ENCODE results near the gene WNT11.

The WNT11 gene

DNA sequence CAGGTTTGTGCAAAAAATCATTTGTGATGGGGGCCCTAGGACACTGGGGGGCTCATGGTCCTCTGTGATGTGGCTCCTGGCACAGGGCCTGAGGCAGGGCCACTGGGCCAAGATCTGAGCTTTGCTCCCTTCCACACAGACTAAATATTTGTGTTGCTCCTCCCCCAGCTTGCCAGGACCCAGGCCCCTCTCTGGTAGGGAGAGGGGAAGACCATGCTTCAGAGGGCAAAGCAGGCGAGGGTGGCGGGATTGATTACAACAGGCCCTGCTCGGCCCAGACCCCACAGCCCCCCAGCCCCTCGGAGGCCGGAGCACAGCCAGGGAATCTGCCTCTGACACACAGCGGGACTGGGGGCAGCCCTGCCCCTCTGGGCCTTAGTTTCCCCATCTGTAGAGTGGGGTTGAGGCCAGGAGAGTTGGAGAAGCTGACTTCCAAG, 29.0 kb downstream of the WNT11 start:
- Mint-ChIP-seq H3K4me3 (no peak overlapping the region), H3K27me3 (ENCODE audit: low read depth) (peaks cover 20% of the 10 kb centered on the region), H3K27ac (no peak overlapping the region), H3K4me1 (peaks cover 17% of the 10 kb centered on the region), H3K36me3 (ENCODE audit: low read depth) (no peaks in the 10 kb centered on the region), H3K9me3 (no peaks in the 10 kb centered on the region)
- TF ChIP-seq, protein P1, sequence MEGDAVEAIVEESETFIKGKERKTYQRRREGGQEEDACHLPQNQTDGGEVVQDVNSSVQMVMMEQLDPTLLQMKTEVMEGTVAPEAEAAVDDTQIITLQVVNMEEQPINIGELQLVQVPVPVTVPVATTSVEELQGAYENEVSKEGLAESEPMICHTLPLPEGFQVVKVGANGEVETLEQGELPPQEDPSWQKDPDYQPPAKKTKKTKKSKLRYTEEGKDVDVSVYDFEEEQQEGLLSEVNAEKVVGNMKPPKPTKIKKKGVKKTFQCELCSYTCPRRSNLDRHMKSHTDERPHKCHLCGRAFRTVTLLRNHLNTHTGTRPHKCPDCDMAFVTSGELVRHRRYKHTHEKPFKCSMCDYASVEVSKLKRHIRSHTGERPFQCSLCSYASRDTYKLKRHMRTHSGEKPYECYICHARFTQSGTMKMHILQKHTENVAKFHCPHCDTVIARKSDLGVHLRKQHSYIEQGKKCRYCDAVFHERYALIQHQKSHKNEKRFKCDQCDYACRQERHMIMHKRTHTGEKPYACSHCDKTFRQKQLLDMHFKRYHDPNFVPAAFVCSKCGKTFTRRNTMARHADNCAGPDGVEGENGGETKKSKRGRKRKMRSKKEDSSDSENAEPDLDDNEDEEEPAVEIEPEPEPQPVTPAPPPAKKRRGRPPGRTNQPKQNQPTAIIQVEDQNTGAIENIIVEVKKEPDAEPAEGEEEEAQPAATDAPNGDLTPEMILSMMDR (IDR thresholded peaks at IDR 0.05; ENCODE audit: unreplicated experiment in 3 of 3), result no peak

DNA sequence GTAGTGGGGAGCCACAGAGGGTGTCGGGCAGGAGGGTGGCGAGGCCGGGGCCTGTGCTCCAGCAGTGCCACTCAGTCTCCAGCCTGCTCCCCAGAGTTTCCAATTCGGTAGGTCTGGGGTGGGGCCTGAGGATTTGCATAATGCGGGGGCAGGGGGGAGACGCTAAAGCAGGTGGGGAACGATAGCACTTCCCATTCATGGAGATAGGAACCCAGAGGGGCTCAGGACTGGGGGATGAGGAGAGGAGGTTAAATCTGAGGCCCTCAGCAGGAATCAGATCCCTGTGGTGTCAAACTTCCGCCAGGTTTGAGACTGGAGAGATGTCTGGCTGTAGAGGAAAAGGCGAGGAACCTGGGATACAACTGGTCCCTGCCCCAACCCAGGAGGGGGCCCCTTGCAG, 29.8 kb downstream of the WNT11 start:
- peaks cover 19% of the 10 kb centered on the region for H3K27me3 Mint-ChIP-seq (ENCODE audit: low read depth)
- peak overlapping the region; percentile 95 to 98 (median 95) for H3K27ac Mint-ChIP-seq
- H3K4me3 Mint-ChIP-seq, result no peak overlapping the region
- no peaks in the 10 kb centered on the region for H3K36me3 Mint-ChIP-seq (ENCODE audit: low read depth)
- no peaks in the 10 kb centered on the region for H3K9me3 Mint-ChIP-seq
- H3K4me1 Mint-ChIP-seq, result peaks cover 17% of the 10 kb centered on the region
- TF ChIP-seq, protein P1 (IDR thresholded peaks at IDR 0.05; ENCODE audit: unreplicated experiment in 3 of 3), result no peak

DNA sequence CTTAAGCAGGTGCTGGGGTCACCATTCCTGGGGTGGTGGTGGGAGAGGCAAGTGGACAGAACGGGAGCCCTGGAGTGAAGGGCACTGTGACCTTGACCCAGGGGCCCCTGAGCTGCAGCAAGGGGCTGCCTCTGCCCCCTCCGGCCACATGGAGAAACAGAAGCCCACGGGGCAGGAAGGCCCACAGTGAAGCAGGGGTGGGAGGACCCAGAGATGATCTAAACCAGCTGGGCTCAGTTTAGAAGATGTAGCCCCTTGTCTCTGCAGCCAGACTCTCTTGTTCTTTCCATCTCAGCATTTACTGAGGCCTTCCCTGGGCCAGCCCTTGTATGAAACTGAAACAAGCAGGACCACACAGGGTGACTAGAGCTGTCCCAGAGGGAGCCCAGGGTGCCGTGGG, 30.5 kb downstream of the WNT11 start:
- peaks cover 16% of the 10 kb centered on the region for H3K27me3 Mint-ChIP-seq (ENCODE audit: low read depth)
- H3K36me3 Mint-ChIP-seq (ENCODE audit: low read depth), result no peaks in the 10 kb centered on the region
- H3K27ac Mint-ChIP-seq, result peak overlapping the region; percentile 95 to 98 (median 95)
- peak overlapping the region in 1 of 3 experiments; percentile 40 for H3K4me3 Mint-ChIP-seq
- TF ChIP-seq, protein P1 (IDR thresholded peaks at IDR 0.05; ENCODE audit: unreplicated experiment in 3 of 3), result no peak
- H3K9me3 Mint-ChIP-seq, result no peaks in the 10 kb centered on the region
- H3K4me1 Mint-ChIP-seq, result peaks cover 17% of the 10 kb centered on the region

DNA sequence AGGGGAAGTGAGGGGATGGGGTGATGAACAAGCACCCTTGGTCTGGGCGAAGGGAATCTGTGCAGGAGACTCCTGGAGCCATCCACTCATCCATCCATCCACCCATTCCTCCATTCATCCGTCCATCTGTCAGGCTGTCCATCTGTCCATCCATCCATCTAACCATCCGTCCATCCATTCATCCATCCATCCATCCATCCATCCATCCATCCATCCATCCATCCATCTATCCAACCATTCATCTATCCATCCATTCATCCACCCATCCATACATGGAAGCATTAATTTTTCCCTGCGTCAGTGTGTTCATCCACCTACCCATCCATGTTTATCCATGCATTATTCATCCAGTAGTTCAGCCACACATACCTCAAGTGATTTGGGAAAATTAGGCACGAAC, 32.0 kb downstream of the WNT11 start:
- Mint-ChIP-seq H3K4me1 (peaks cover 17% of the 10 kb centered on the region), H3K9me3 (no peaks in the 10 kb centered on the region), H3K27me3 (ENCODE audit: low read depth) (peaks cover 16% of the 10 kb centered on the region), H3K36me3 (ENCODE audit: low read depth) (no peaks in the 10 kb centered on the region), H3K27ac (peak overlapping the region; percentile 0 to 62 (median 11)), H3K4me3 (no peak overlapping the region)
- TF ChIP-seq, protein P1 (IDR thresholded peaks at IDR 0.05; ENCODE audit: unreplicated experiment in 3 of 3), result no peak

DNA sequence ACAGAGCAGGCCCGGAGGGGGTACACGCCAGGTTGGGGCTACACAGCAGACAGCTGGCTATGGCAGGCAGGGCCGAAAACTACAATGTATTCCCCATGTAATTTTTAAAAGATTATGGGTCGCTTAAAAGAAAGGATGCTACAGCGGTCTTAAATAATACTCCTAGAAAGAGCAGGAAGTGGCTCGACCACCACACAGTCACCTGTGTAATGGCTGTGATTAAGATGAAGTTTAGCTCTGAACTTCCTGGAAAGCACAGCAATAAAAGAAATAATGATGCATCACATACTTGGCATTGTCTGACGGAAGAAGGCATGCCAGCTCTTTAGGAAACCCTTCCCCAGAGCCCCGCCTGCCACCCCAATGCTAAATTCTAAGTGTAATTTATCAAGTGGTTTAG, 32.6 kb downstream of the WNT11 start:
- no peak overlapping the region for H3K4me3 Mint-ChIP-seq
- peaks cover 16% of the 10 kb centered on the region for H3K27me3 Mint-ChIP-seq (ENCODE audit: low read depth)
- no peaks in the 10 kb centered on the region for H3K9me3 Mint-ChIP-seq
- TF ChIP-seq, protein P1 (IDR thresholded peaks at IDR 0.05; ENCODE audit: unreplicated experiment in 3 of 3), result no peak
- peak overlapping the region; percentile 0 to 62 (median 11) for H3K27ac Mint-ChIP-seq
- H3K4me1 Mint-ChIP-seq, result peaks cover 19% of the 10 kb centered on the region
- no peaks in the 10 kb centered on the region for H3K36me3 Mint-ChIP-seq (ENCODE audit: low read depth)

DNA sequence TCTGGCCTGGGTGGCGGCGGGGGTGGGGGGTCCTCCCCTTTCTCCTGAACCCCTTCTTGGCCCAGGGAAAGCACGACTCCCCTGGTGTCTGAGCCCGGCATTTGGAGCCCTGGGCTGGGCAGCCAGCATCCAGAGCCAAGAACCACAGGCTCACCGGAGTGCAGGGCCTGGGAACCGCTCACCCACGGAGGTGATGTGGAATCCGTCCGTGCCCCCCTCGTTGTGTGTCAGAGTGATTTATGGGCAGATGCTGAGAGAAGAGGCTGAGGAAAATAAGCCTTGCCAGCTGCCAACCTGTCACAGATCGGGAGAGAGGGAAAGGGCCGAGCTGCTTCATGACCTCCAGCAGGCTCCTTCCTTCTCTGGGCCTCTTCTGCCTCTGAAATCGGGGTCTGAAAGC, 33.7 kb downstream of the WNT11 start:
- H3K27me3 Mint-ChIP-seq (ENCODE audit: low read depth), result peaks cover 21% of the 10 kb centered on the region
- H3K9me3 Mint-ChIP-seq, result no peaks in the 10 kb centered on the region
- TF ChIP-seq, protein P1 (IDR thresholded peaks at IDR 0.05; ENCODE audit: unreplicated experiment in 3 of 3), result no peak
- peaks cover 24% of the 10 kb centered on the region for H3K4me1 Mint-ChIP-seq
- H3K4me3 Mint-ChIP-seq, result no peak overlapping the region
- no peaks in the 10 kb centered on the region for H3K36me3 Mint-ChIP-seq (ENCODE audit: low read depth)
- peak overlapping the region in 1 of 3 experiments; percentile 11 for H3K27ac Mint-ChIP-seq

Measured in nephron (organoid).